HEK293 (cell line): ENCODE results near the gene NCAPG.

Experiments used
- CTCF ChIA-PET: fragments of 350-600 bp; formaldehyde crosslinking; extraction: SDS; loops from one replicate; lab custom pipeline; 2021; ENCODE audit warnings: antibody characterized with exemption; lab: Yijun Ruan, JAX
- POLR2A ChIA-PET: fragments of 300-600 bp; formaldehyde crosslinking; extraction: SDS; loops from one replicate; lab custom pipeline; 2020; ENCODE audit warnings: antibody characterized with exemption, inconsistent platforms; lab: Yijun Ruan, JAX
- H3K27ac ChIP-seq: fragments of 200-500 bp; sonication (Bioruptor generic); 2 replicates; pipeline ENCODE4 v1.5.1; 2014; ENCODE audit warnings: low read depth, low read length, control low read depth, inconsistent platforms; ENCODE audit errors: extremely low read depth
- H3K36me3 ChIP-seq, 2 experiments: fragments of 200-500 bp in 1 of 2; sonication (Bioruptor generic) in 1 of 2; 1 replicate in 1 of 2; 2 replicates in 1 of 2; pipeline ENCODE4 v1.5.1; 2014 to 2017; ENCODE audit warnings: inconsistent platforms in 2 of 2, low read length in 2 of 2; ENCODE audit not compliant: control insufficient read depth in 2 of 2, insufficient read depth in 1 of 2
- H3K4me1 ChIP-seq: fragments of 200-500 bp; sonication (Bioruptor generic); 2 replicates; pipeline ENCODE4 v1.5.1; 2014; ENCODE audit warnings: mild to moderate bottlenecking, low read length, inconsistent platforms; ENCODE audit not compliant: control insufficient read depth, insufficient read depth
- H3K4me3 ChIP-seq: 2 replicates; pipeline ENCODE4 v1.5.1; 2011; ENCODE audit warnings: low read depth, mild to moderate bottlenecking, control low read depth, low read length, moderate library complexity
- H3K9me3 ChIP-seq: fragments of 200-500 bp; sonication (Bioruptor generic); 2 replicates; pipeline ENCODE4 v1.5.1; 2014; ENCODE audit warnings: low read depth, low read length, inconsistent platforms; ENCODE audit not compliant: control insufficient read depth, insufficient read depth
- MZF1 ChIP-seq: fragments of 450-650 bp; formaldehyde crosslinking; IDR thresholded peaks from 2 replicates; pipeline ENCODE4 v1.5.1; 2017; ENCODE audit warnings: missing biosample characterization, missing genetic modification characterization, borderline replicate concordance
- OVOL3 ChIP-seq: fragments of 450-650 bp; formaldehyde crosslinking; IDR thresholded peaks from 2 replicates; pipeline ENCODE4 v1.5.1; 2016; ENCODE audit warnings: missing biosample characterization, missing genetic modification characterization
- REST ChIP-seq: fragments of 450-650 bp; formaldehyde crosslinking; IDR thresholded peaks from 2 replicates; pipeline ENCODE4 v1.5.1; 2016; ENCODE audit warnings: missing biosample characterization, missing genetic modification characterization
- SP3 ChIP-seq: fragments of 450-650 bp; formaldehyde crosslinking; IDR thresholded peaks from 2 replicates; pipeline ENCODE4 v1.5.1; 2016; ENCODE audit warnings: missing biosample characterization, missing genetic modification characterization
- YY1 ChIP-seq: fragments of 450-650 bp; formaldehyde crosslinking; IDR thresholded peaks from 2 replicates; pipeline ENCODE4 v1.5.1; 2018; ENCODE audit warnings: missing biosample characterization, missing genetic modification characterization
- ZBTB11 ChIP-seq: fragments of 450-650 bp; formaldehyde crosslinking; conservative IDR thresholded peaks from 2 replicates; pipeline ENCODE4 v1.5.1; 2016; ENCODE audit warnings: low read depth, missing biosample characterization, missing genetic modification characterization
- ZEB2 ChIP-seq: fragments of 450-650 bp; formaldehyde crosslinking; IDR thresholded peaks from 2 replicates; pipeline ENCODE4 v1.5.1; 2016; ENCODE audit warnings: missing biosample characterization, missing genetic modification characterization
- ZNF132 ChIP-seq: fragments of 450-650 bp; formaldehyde crosslinking; IDR thresholded peaks from 2 replicates; pipeline ENCODE4 v1.5.1; 2017; ENCODE audit warnings: missing biosample characterization, missing genetic modification characterization, borderline replicate concordance
- ZNF146 ChIP-seq: fragments of 450-650 bp; formaldehyde crosslinking; IDR thresholded peaks from 2 replicates; pipeline ENCODE4 v1.5.1; 2016; ENCODE audit warnings: missing biosample characterization, missing genetic modification characterization
- ZNF157 ChIP-seq: fragments of 450-650 bp; formaldehyde crosslinking; IDR thresholded peaks from 2 replicates; pipeline ENCODE4 v1.5.1; 2016; ENCODE audit warnings: missing biosample characterization, missing genetic modification characterization
- ZNF239 ChIP-seq: fragments of 450-650 bp; formaldehyde crosslinking; IDR thresholded peaks from 2 replicates; pipeline ENCODE4 v1.5.1; 2016; ENCODE audit warnings: missing biosample characterization, missing genetic modification characterization
- ZNF24 ChIP-seq: fragments of 450-650 bp; formaldehyde crosslinking; IDR thresholded peaks from 2 replicates; pipeline ENCODE4 v1.5.1; 2016; ENCODE audit warnings: missing biosample characterization, missing genetic modification characterization
- ZNF280D ChIP-seq: fragments of 450-650 bp; formaldehyde crosslinking; IDR thresholded peaks from 2 replicates; pipeline ENCODE4 v1.5.1; 2016; ENCODE audit warnings: missing biosample characterization, missing genetic modification characterization
- ZNF292 ChIP-seq: fragments of 450-650 bp; formaldehyde crosslinking; IDR thresholded peaks from 2 replicates; pipeline ENCODE4 v1.5.1; 2016; ENCODE audit warnings: low read depth, missing biosample characterization, missing genetic modification characterization, borderline replicate concordance
- ZNF366 ChIP-seq: fragments of 450-650 bp; formaldehyde crosslinking; conservative IDR thresholded peaks from 2 replicates; pipeline ENCODE4 v1.5.1; 2016; ENCODE audit warnings: missing biosample characterization, missing genetic modification characterization
- ZNF416 ChIP-seq: fragments of 450-650 bp; formaldehyde crosslinking; IDR thresholded peaks from 2 replicates; pipeline ENCODE4 v1.5.1; 2016; ENCODE audit warnings: missing biosample characterization, missing genetic modification characterization
- ZNF426 ChIP-seq: fragments of 450-650 bp; formaldehyde crosslinking; IDR thresholded peaks from 2 replicates; pipeline ENCODE4 v1.5.1; 2017; ENCODE audit warnings: missing biosample characterization, missing genetic modification characterization, mild to moderate bottlenecking, inconsistent platforms, moderate library complexity
- ZNF449 ChIP-seq: fragments of 450-650 bp; formaldehyde crosslinking; IDR thresholded peaks from 2 replicates; pipeline ENCODE4 v1.5.1; 2017; ENCODE audit warnings: missing biosample characterization, mild to moderate bottlenecking, missing genetic modification characterization, moderate library complexity
- ZNF560 ChIP-seq: fragments of 450-650 bp; formaldehyde crosslinking; IDR thresholded peaks from 2 replicates; pipeline ENCODE4 v1.5.1; 2017; ENCODE audit warnings: missing biosample characterization, missing genetic modification characterization, borderline replicate concordance
- ZNF626 ChIP-seq: fragments of 450-650 bp; sonication (Bioruptor Pico); formaldehyde crosslinking; IDR thresholded peaks from 2 replicates; pipeline ENCODE4 v1.5.1; 2018; ENCODE audit warnings: missing biosample characterization, missing genetic modification characterization, inconsistent platforms
- ZNF658 ChIP-seq: fragments of 450-650 bp; formaldehyde crosslinking; IDR thresholded peaks from 2 replicates; pipeline ENCODE4; 2016; ENCODE audit warnings: missing biosample characterization, missing genetic modification characterization
- ZNF843 ChIP-seq: fragments of 450-650 bp; formaldehyde crosslinking; IDR thresholded peaks from 2 replicates; pipeline ENCODE4 v1.5.1; 2016; ENCODE audit warnings: missing biosample characterization, missing genetic modification characterization

The NCAPG gene

GRCh38 chr4:17854036-17854435, 43.3 kb downstream of the NCAPG start:
- CTCF ChIA-PET: no interaction called here
- POLR2A ChIA-PET: no interaction called here
- H3K9me3 ChIP-seq: no peaks in the 10 kb centered on the region

GRCh38 chr4:17859793-17860406, 49.1 kb downstream of the NCAPG start:
- ChIA-PET POLR2A (no interaction called here), CTCF (no interaction called here)
- Histone ChIP-seq H3K9me3 (no peaks in the 10 kb centered on the region), H3K27ac (no peak overlapping the region), H3K4me1 (no peaks in the 10 kb centered on the region), H3K36me3 (no peaks in the 10 kb centered on the region), H3K4me3 (no peak overlapping the region)
- TF ChIP-seq ZNF449 (no peak), ZNF292 (tag by site-specific recombination) (no peak), ZBTB11 (tag by site-specific recombination) (no peak), ZEB2 (tag by site-specific recombination) (no peak), ZNF416 (no peak), ZNF626 (tag by site-specific recombination) (no peak), ZNF658 (tag by site-specific recombination) (no peak), ZNF132 (no peak), MZF1 (tag by site-specific recombination) (no peak), ZNF366 (no peak), ZNF24 (no peak), ZNF843 (tag by site-specific recombination) (no peak), ZNF157 (tag by site-specific recombination) (no peak), ZNF560 (no peak), YY1 (tag by site-specific recombination) (no peak), ZNF280D (tag by site-specific recombination) (no peak), OVOL3 (tag by site-specific recombination) (no peak), ZNF239 (tag by site-specific recombination) (no peak)

More at GRCh38 chr4:17854036-17854435, 43.3 kb downstream of the NCAPG start:
- Histone ChIP-seq H3K27ac (no peak overlapping the region), H3K4me3 (no peak overlapping the region), H3K36me3 (no peaks in the 10 kb centered on the region), H3K4me1 (no peaks in the 10 kb centered on the region)
- no peak for TF ChIP-seq ZNF426 (tag by site-specific recombination)
- no peak for TF ChIP-seq ZNF658 (tag by site-specific recombination)
- no peak for TF ChIP-seq SP3 (tag by site-specific recombination)
- TF ChIP-seq REST: no peak
- no peak for TF ChIP-seq ZNF146 (tag by site-specific recombination)
